Loucy (cell line): ENCODE measurements around the gene NLRP2B.

ENCODE experiments used
- EZH2phosphoT487 ChIP-seq: fragments of 200-600 bp; IDR thresholded peaks from 2 replicates; pipeline ENCODE4 v1.6.1; 2018; ENCODE audit warnings: antibody characterized with exemption, mild to moderate bottlenecking, moderate library complexity, borderline replicate concordance
- TF ChIP-seq, protein P1 (sequence below): fragments of 200-600 bp; sonication (generic); conservative IDR thresholded peaks from 2 replicates; pipeline ENCODE4 v1.5.1; 2014; ENCODE audit warnings: mild to moderate bottlenecking, antibody characterized with exemption, low read length

DNA sequence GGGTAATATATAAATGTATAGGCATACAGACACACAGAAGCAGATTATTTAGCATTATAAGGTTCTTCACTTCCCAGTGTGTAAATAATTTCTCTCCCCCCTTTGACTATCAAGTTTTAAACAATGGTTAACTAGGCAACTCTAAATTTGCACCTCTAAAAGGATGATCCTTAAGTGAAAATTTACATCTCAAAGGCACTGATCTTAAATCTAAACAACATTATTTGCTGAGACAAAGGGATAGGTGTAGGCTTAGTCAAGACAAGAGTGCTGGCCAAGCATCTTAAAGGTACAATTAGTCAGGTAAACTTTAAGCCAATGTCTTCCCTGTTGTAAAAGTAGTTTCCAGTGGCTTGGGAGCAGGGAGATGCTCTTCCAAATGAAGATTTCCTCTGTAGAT, 33.0 kb downstream of the NLRP2B start:
- TF ChIP-seq, protein P1, sequence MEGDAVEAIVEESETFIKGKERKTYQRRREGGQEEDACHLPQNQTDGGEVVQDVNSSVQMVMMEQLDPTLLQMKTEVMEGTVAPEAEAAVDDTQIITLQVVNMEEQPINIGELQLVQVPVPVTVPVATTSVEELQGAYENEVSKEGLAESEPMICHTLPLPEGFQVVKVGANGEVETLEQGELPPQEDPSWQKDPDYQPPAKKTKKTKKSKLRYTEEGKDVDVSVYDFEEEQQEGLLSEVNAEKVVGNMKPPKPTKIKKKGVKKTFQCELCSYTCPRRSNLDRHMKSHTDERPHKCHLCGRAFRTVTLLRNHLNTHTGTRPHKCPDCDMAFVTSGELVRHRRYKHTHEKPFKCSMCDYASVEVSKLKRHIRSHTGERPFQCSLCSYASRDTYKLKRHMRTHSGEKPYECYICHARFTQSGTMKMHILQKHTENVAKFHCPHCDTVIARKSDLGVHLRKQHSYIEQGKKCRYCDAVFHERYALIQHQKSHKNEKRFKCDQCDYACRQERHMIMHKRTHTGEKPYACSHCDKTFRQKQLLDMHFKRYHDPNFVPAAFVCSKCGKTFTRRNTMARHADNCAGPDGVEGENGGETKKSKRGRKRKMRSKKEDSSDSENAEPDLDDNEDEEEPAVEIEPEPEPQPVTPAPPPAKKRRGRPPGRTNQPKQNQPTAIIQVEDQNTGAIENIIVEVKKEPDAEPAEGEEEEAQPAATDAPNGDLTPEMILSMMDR: no peak
- TF ChIP-seq EZH2phosphoT487: no peak
